ENCODE data around the gene ITGB1BP1. TPM values are rescaled to one million over a fixed set of nuclear protein-coding genes. Genes with fewer than 3 reads are reported as not detected.

Gene ITGB1BP1
- 10 to 100 TPM; 76.2 to 83.9 (median 82.1) TPM for polyA plus RNA-seq (ENCODE audit: insufficient read length in 3 of 3)
- long read RNA-seq, donor 1, transcript ITGB1BP1-202 (7 exons, 1,963 nt) = major isoform, 5 of 7 reads
- long read RNA-seq, donor 1, partial matches to known transcripts = 0 of 7 reads
- long read RNA-seq, donor 1, other reads (novel, unspliced or antisense) = 0 of 7 reads
- long read RNA-seq, donor 2, full-length matches to known transcripts = 16 of 25 reads
- long read RNA-seq, donor 2, partial matches to known transcripts = 9 of 25 reads
- long read RNA-seq, donor 2, other reads (novel, unspliced or antisense) = 0 of 25 reads
- long read RNA-seq, donor 3, full-length matches to known transcripts = 36 of 36 reads
- long read RNA-seq, donor 3, partial matches to known transcripts = 0 of 36 reads
- long read RNA-seq, donor 3, other reads (novel, unspliced or antisense) = 0 of 36 reads
- long read RNA-seq, donor 4, full-length matches to known transcripts = 15 of 15 reads
- long read RNA-seq, donor 4, partial matches to known transcripts = 0 of 15 reads
- long read RNA-seq, donor 4, other reads (novel, unspliced or antisense) = 0 of 15 reads
- long read RNA-seq, donor 5 = 0 reads
- long read RNA-seq, donor 6, full-length matches to known transcripts = 15 of 24 reads
- long read RNA-seq, donor 6, partial matches to known transcripts = 9 of 24 reads
- long read RNA-seq, donor 6, other reads (novel, unspliced or antisense) = 0 of 24 reads
- long read RNA-seq, donor 7, full-length matches to known transcripts = 26 of 49 reads
- long read RNA-seq, donor 7, partial matches to known transcripts = 16 of 49 reads
- long read RNA-seq, donor 7, other reads (novel, unspliced or antisense) = 7 of 49 reads
- long read RNA-seq, donor 8, full-length matches to known transcripts = 23 of 45 reads
- long read RNA-seq, donor 8, partial matches to known transcripts = 17 of 45 reads
- long read RNA-seq, donor 8, other reads (novel, unspliced or antisense) = 5 of 45 reads
- long read RNA-seq, donor 9, full-length matches to known transcripts = 20 of 26 reads
- long read RNA-seq, donor 9, partial matches to known transcripts = 6 of 26 reads
- long read RNA-seq, donor 9, other reads (novel, unspliced or antisense) = 0 of 26 reads
- long read RNA-seq, donor 10, full-length matches to known transcripts = 27 of 43 reads
- long read RNA-seq, donor 10, partial matches to known transcripts = 16 of 43 reads
- long read RNA-seq, donor 10, other reads (novel, unspliced or antisense) = 0 of 43 reads
- long read RNA-seq, donor 11, transcript ITGB1BP1-202 (7 exons, 1,963 nt) = major isoform, 8 of 13 reads
- long read RNA-seq, donor 11, partial matches to known transcripts = 0 of 13 reads
- long read RNA-seq, donor 11, other reads (novel, unspliced or antisense) = 0 of 13 reads
- long read RNA-seq, donor 12, transcript ITGB1BP1-202 (7 exons, 1,963 nt) = major isoform, 5 of 7 reads
- long read RNA-seq, donor 12, partial matches to known transcripts = 0 of 7 reads
- long read RNA-seq, donor 12, other reads (novel, unspliced or antisense) = 0 of 7 reads
- long read RNA-seq, donor 13, full-length matches to known transcripts = 21 of 30 reads
- long read RNA-seq, donor 13, partial matches to known transcripts = 9 of 30 reads
- long read RNA-seq, donor 13, other reads (novel, unspliced or antisense) = 0 of 30 reads
- long read RNA-seq, donor 14, full-length matches to known transcripts = 17 of 17 reads
- long read RNA-seq, donor 14, partial matches to known transcripts = 0 of 17 reads
- long read RNA-seq, donor 14, other reads (novel, unspliced or antisense) = 0 of 17 reads
- long read RNA-seq, donor 15, transcript ITGB1BP1-202 (7 exons, 1,963 nt) = major isoform, 7 of 14 reads
- long read RNA-seq, donor 15, partial matches to known transcripts = 6 of 14 reads
- long read RNA-seq, donor 15, other reads (novel, unspliced or antisense) = 0 of 14 reads
- long read RNA-seq, donor 16, full-length matches to known transcripts = 45 of 67 reads
- long read RNA-seq, donor 16, partial matches to known transcripts = 17 of 67 reads
- long read RNA-seq, donor 16, other reads (novel, unspliced or antisense) = 5 of 67 reads

- peak; percentile 95 to 99 (median 97) for DNase-seq (ENCODE audit: extremely low read depth in 1 of 11, low read depth in 9 of 11, low spot score in 4 of 11)
Measured at GRCh38 chr2:9423100-9423921, at the start of gene ITGB1BP1, which contains the start of gene CPSF3. ITGB1BP1 (minus strand) TSS chr2:9423528; CDS start chr2:9418697, 4,831 bp downstream. CPSF3 (plus strand) TSS chr2:9423654; CDS start chr2:9423774, 120 bp downstream.

DNA sequence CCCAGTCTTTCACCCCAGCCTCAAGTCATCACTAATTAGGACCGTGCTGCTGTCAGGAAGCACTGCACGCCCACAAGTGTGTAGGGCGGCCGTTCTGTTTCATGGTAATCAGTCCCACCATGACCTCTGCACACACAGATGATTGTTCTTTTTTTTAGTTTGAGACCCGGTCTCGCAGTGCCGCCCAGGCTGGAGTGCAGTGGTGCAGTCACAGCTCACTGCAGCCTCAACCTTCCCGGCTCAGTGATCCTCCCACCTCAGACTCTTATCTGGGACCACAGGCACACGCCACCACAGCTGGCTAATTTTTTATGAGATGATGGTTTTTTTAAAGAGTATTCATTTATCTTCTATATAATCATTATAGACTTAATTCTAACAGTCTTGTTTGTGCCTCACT is 49.2 kb upstream of the ITGB1BP1 start:
- DNase-seq (ENCODE audit: extremely low read depth in 1 of 11, low read depth in 9 of 11, low spot score in 4 of 11) = no peak

DNA sequence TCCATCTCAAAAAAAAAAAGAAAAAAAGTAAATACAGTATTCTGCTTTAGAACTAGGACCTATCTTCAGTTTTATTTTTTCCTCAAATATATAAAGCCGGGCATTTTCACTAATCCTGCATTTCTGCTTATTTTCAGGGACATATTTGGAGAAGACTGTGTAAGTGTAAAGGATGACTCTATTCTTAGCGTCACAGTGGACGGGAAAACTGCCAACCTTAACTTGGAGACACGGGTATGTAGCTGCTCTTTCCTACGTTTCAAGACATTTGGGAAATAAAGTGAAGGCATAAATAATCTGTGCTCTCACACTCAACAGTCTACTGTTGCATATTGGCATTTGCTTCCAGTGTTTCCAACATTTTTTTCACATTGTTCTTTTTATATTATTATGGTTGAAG is 47.9 kb upstream of the ITGB1BP1 start:
- no peak for DNase-seq (ENCODE audit: extremely low read depth in 1 of 11, low read depth in 9 of 11, low spot score in 4 of 11)

- DNase-seq (ENCODE audit: extremely low read depth in 1 of 11, low read depth in 9 of 11, low spot score in 4 of 11) = no peak
Measured at GRCh38 chr2:9467687-9468086, 44.4 kb upstream of the ITGB1BP1 start.

- no peak for DNase-seq (ENCODE audit: extremely low read depth in 1 of 11, low read depth in 9 of 11, low spot score in 4 of 11)
Measured at GRCh38 chr2:9466147-9466683, 42.9 kb upstream of the ITGB1BP1 start.

GRCh38 chr2:9465170-9465569 is 41.8 kb upstream of the ITGB1BP1 start:
- no peak for DNase-seq (ENCODE audit: extremely low read depth in 1 of 11, low read depth in 9 of 11, low spot score in 4 of 11)

DNA sequence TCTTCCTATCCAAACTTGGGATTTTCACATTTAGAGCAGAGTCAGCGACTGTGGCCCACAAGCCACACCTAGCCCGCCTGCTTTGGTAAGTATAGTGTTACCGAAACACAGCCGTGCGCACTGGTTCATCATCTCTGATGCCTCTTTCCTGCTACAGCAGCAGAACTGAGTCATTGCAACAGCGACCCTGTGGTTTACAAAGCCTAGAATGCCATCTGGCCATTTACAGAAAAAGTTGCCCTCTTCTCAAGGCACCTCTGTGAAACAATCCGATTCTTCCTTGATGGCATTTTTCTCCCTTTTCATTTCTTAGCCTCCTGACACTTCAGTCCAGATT is 40.3 kb upstream of the ITGB1BP1 start:
- no peak for DNase-seq (ENCODE audit: extremely low read depth in 1 of 11, low read depth in 9 of 11, low spot score in 4 of 11)

- no peak for DNase-seq (ENCODE audit: extremely low read depth in 1 of 11, low read depth in 9 of 11, low spot score in 4 of 11)
Measured at GRCh38 chr2:9462886-9463697, 39.8 kb upstream of the ITGB1BP1 start.

- DNase-seq (ENCODE audit: extremely low read depth in 1 of 11, low read depth in 9 of 11, low spot score in 4 of 11) = no peak
Measured at GRCh38 chr2:9462313-9462712, 39.0 kb upstream of the ITGB1BP1 start.

GRCh38 chr2:9461079-9461478 is 37.8 kb upstream of the ITGB1BP1 start:
- DNase-seq (ENCODE audit: extremely low read depth in 1 of 11, low read depth in 9 of 11, low spot score in 4 of 11) = no peak

- DNase-seq (ENCODE audit: extremely low read depth in 1 of 11, low read depth in 9 of 11, low spot score in 4 of 11) = no peak
Measured at GRCh38 chr2:9460441-9461017, 37.2 kb upstream of the ITGB1BP1 start.

DNA sequence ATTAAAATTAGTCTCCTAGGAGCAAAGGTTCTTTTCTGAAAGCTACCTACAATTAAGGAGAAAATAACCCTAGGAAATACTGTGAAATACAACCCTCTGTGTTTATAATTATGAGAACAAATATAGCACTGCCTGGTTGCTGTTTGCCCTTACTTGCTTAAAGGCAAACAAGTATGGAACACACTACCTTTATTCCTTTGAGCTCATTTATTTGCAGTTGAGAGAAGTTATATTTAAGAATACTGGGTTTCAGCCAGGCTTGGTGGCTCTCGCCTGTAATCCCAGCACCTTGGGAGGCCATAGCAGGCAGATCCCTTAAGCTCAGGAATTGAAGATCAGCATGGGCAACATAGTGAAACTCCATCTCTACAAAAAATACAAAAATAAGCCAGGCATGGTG is 27.9 kb upstream of the ITGB1BP1 start:
- DNase-seq (ENCODE audit: extremely low read depth in 1 of 11, low read depth in 9 of 11, low spot score in 4 of 11) = no peak

DNA sequence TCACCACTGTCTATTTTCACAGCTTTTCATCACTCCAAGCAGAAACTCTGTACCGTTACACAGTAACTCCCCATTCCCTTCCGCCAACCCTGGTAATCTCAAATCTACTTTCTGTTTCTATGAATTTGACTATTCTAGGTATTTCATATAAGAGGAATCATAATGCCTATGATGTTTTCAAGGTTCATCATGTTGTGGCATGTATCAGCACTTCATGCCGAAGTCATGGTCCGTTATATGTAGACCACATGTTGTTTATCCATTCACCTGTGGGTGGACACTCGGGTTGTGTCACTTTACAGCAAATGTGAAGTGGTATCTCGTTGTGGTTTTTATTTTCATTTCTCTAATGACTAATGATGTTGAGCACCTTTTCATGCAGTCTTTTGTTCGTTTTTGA is 21.8 kb upstream of the ITGB1BP1 start:
- DNase-seq (ENCODE audit: extremely low read depth in 1 of 11, low read depth in 9 of 11, low spot score in 4 of 11) = no peak

DNA sequence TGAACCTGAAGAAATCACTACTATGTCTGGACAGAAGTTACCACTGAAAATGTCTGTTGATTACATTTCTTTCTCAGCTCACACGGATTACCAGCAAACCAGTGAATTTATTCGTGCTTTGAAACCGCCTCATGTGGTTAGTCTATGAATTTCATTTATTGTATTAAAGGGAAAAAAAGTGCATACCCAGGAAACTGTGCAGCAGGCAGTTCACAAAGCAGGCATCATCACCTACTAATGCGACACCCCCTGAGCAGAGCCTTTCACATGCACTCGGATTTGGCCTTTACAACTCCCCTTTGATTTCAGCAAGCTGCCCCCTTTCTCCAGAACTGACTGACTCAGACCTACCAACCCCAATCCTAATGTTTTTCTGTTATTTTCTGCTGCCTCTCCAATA is 20.2 kb upstream of the ITGB1BP1 start:
- DNase-seq (ENCODE audit: extremely low read depth in 1 of 11, low read depth in 9 of 11, low spot score in 4 of 11) = no peak

- DNase-seq (ENCODE audit: extremely low read depth in 1 of 11, low read depth in 9 of 11, low spot score in 4 of 11) = no peak
Measured at GRCh38 chr2:9441556-9441955, 18.2 kb upstream of the ITGB1BP1 start.
